ENCODE measurements around the gene TOMM22.
A peak's percentile ranks its signal among the peaks of the same experiment; 100 is the strongest.

The TOMM22 gene

GRCh38 chr22:38732251-38732815, 50.6 kb downstream of the TOMM22 start:
- Histone ChIP-seq H3K4me1 (peaks cover 22 to 77% (median 66%) of the 10 kb centered on the region in 10 experiments; a peak in 19 of 20 replicates), H3K9me3 (replicated peaks in 1 of 11) (no peaks in the 10 kb centered on the region), H3K36me3 (peaks cover 83 to 100% (median 98%) of the 10 kb centered on the region in 11 experiments), H3K27ac (0 out of 22 replicates have a peak overlapping the region, but pooled peaks of 1 of the 11 experiments have one; percentile 1), H3K4me3 (no peak overlapping the region), H3K9ac (peak overlapping the region in 3 of 11 experiments; percentile 9 to 31 (median 22); a peak in 3 of 22 replicates), H3K27me3 (no peaks in the 10 kb centered on the region), H3K4me2 (no peak overlapping the region), H4K20me1 (peaks cover 68 to 100% (median 96%) of the 10 kb centered on the region in 11 experiments; a peak in 21 of 22 replicates)
- TF ChIP-seq Cebpa-rat (IDR thresholded peaks at IDR 0.05) = no peak

- TF ChIP-seq Cebpa-rat (IDR thresholded peaks at IDR 0.05) = no peak
- Histone ChIP-seq H3K27me3 (no peaks in the 10 kb centered on the region), H3K4me2 (peak overlapping the region in 4 of 11 experiments; percentile 22 to 83 (median 77); a peak in 5 of 22 replicates), H3K9me3 (replicated peaks in 1 of 11) (no peaks in the 10 kb centered on the region), H3K4me3 (no peak overlapping the region), H3K9ac (0 out of 22 replicates have a peak overlapping the region, but pooled peaks of 3 of the 11 experiments have one; percentile 40 to 48 (median 42)), H3K27ac (peak overlapping the region in 2 of 11 experiments; percentile 18 to 47; a peak in 3 of 22 replicates), H3K4me1 (peaks cover 22 to 77% (median 66%) of the 10 kb centered on the region in 10 experiments; a peak in 19 of 20 replicates), H4K20me1 (peaks cover 75 to 100% (median 97%) of the 10 kb centered on the region in 11 experiments; a peak in 21 of 22 replicates), H3K36me3 (peaks cover 84 to 100% (median 98%) of the 10 kb centered on the region in 11 experiments)
These were observed 51.6 kb downstream of the TOMM22 start for GRCh38 chr22:38733329-38733723.

- Histone ChIP-seq H3K4me1 (peaks cover 19 to 77% (median 66%) of the 10 kb centered on the region in 10 experiments; a peak in 19 of 20 replicates), H3K4me3 (no peak overlapping the region), H3K9me3 (replicated peaks in 1 of 11) (no peaks in the 10 kb centered on the region), H3K4me2 (peak overlapping the region in 5 of 11 experiments; percentile 6 to 83 (median 74); a peak in 8 of 22 replicates), H3K9ac (peak overlapping the region in 5 of 11 experiments; percentile 12 to 48 (median 40); a peak in 5 of 22 replicates), H3K27me3 (no peaks in the 10 kb centered on the region), H4K20me1 (peaks cover 75 to 100% (median 97%) of the 10 kb centered on the region in 11 experiments), H3K27ac (peak overlapping the region in 5 of 11 experiments; percentile 6 to 47 (median 18); a peak in 4 of 22 replicates), H3K36me3 (peaks cover 84 to 100% (median 98%) of the 10 kb centered on the region in 11 experiments)
- TF ChIP-seq Cebpa-rat (IDR thresholded peaks at IDR 0.05) = no peak
These were observed 52.1 kb downstream of the TOMM22 start for GRCh38 chr22:38733724-38734381.

GRCh38 chr22:38734421-38735100, 52.8 kb downstream of the TOMM22 start:
- H3K4me3 ChIP-seq = no peak overlapping the region
- no peak overlapping the region; a peak in 1 of 22 replicates for H3K27ac ChIP-seq
- H3K36me3 ChIP-seq = peaks cover 84 to 100% (median 98%) of the 10 kb centered on the region in 11 experiments
- peak overlapping the region in 5 of 11 experiments; percentile 12 to 48 (median 40); a peak in 6 of 22 replicates for H3K9ac ChIP-seq
- no peaks in the 10 kb centered on the region for H3K27me3 ChIP-seq
- H3K4me2 ChIP-seq = peak overlapping the region in 5 of 11 experiments; percentile 5 to 83 (median 75); a peak in 11 of 22 replicates
- H4K20me1 ChIP-seq = peaks cover 78 to 100% (median 97%) of the 10 kb centered on the region in 11 experiments
- TF ChIP-seq Cebpa-rat (IDR thresholded peaks at IDR 0.05) = no peak
- H3K4me1 ChIP-seq = peaks cover 19 to 77% (median 67%) of the 10 kb centered on the region in 10 experiments
- no peaks in the 10 kb centered on the region for H3K9me3 ChIP-seq (replicated peaks in 1 of 11)
